HepG2 (cell line): ENCODE data around the gene YLPM1.

Source experiments
- MNT ChIP-seq: fragments of 450-650 bp; IDR thresholded peaks from 2 replicates; pipeline ENCODE4 v1.6.1; 2016
- PAXIP1 ChIP-seq: sonication (generic); formaldehyde crosslinking; conservative IDR thresholded peaks from 2 replicates; pipeline ENCODE4 v1.4.0; 2020; ENCODE audit warnings: mild to moderate bottlenecking, missing genetic modification reagents, moderate library complexity
- RAD21 ChIP-seq: fragments of 450-650 bp; formaldehyde crosslinking; IDR thresholded peaks from 2 replicates; pipeline ENCODE4 v1.5.0; 2020; ENCODE audit warnings: mild to moderate bottlenecking
- RXRA ChIP-seq: sonication (generic); formaldehyde crosslinking; IDR thresholded peaks from 2 replicates; pipeline ENCODE4 v1.5.1; 2020; ENCODE audit warnings: missing genetic modification reagents
- SUZ12 ChIP-seq: fragments of 150-350 bp; IDR thresholded peaks from 2 replicates; pipeline ENCODE4 v1.6.1; 2014; ENCODE audit warnings: low read depth, low read length
- TOE1 ChIP-seq: sonication (generic); formaldehyde crosslinking; IDR thresholded peaks from 2 replicates; pipeline ENCODE4 v1.4.0; 2020; ENCODE audit warnings: mild to moderate bottlenecking, missing genetic modification reagents
- ZNF296 ChIP-seq: sonication (generic); formaldehyde crosslinking; conservative IDR thresholded peaks from 2 replicates; pipeline ENCODE4 v1.5.0; 2020; ENCODE audit warnings: mild to moderate bottlenecking, missing genetic modification reagents
- ZNF350 ChIP-seq: sonication (generic); formaldehyde crosslinking; IDR thresholded peaks from 2 replicates; pipeline ENCODE4 v1.4.0; 2020; ENCODE audit warnings: mild to moderate bottlenecking, low read depth, missing genetic modification reagents, borderline replicate concordance
- ZSCAN20 ChIP-seq: sonication (generic); formaldehyde crosslinking; IDR thresholded peaks from 2 replicates; pipeline ENCODE4 v1.4.0; 2020; ENCODE audit warnings: missing genetic modification reagents, mild to moderate bottlenecking, borderline replicate concordance
- TF ChIP-seq, protein P1 (sequence below): IDR thresholded peaks from 2 replicates; pipeline ENCODE4 v1.6.1; 2012; ENCODE audit warnings: inconsistent platforms

- TF ChIP-seq PAXIP1 (no peak), ZNF296 (CRISPR knock-in tag) (no peak), MNT (no peak), RXRA (CRISPR knock-in tag) (no peak), TOE1 (CRISPR knock-in tag) (no peak), SUZ12 (no peak), ZSCAN20 (CRISPR knock-in tag) (no peak), ZNF350 (CRISPR knock-in tag) (no peak), RAD21 (CRISPR knock-in tag) (no peak)
- TF ChIP-seq, protein P1, sequence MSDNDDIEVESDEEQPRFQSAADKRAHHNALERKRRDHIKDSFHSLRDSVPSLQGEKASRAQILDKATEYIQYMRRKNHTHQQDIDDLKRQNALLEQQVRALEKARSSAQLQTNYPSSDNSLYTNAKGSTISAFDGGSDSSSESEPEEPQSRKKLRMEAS, result no peak
Measured at GRCh38 chr14:74807853-74808545, 44.9 kb downstream of the YLPM1 start.
